ENCODE results near the gene FGGY.
"Not testable (repeated sequence)": the region's sequence is repeated elsewhere in the genome, so short reads cannot be mapped to it uniquely, and the experiment has no call there.

FGGY gene

GRCh38 chr1:59523745-59524450 lies 227.0 kb downstream of the FGGY start:
- DNase-seq, result no peak

DNA sequence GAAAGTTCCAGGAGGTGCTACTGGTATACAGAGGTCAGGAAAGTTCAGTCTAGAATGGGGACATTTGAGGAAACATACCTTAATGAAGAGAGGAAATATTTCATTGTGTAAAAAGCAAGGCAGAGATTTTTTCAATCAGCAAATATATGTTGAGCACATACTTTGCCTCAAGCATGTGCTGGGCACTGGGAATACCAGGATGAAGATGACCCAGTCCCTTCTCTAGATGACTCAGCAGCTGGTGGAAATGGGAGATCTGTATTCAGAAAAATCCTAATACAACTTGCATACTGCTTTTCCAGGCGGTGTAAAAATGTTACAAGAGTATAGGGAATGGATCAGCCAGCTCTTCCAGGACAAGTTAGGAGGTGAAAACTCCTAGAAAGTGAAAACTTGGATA lies 229.3 kb downstream of the FGGY start:
- DNase-seq, result no peak

- no peak for DNase-seq
Measured at GRCh38 chr1:59528471-59528870, 231.6 kb downstream of the FGGY start.

DNA sequence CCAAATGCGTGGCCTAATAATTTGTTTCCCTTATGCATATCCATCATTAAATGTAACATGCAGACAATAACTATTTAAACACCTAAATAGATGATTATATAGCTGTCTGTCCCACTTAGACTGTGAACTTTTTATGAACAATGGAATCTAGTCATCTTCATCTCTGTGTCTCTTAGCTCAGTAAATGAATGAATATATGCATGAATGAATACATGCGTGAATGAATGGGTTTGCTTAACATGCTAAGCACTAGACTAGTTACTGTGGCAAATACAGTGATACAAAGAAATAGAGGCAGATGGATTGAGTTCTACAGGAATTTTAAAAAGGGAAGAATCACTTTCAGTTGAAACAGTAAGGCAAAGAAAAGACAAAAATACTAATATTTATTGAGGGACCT lies 232.0 kb downstream of the FGGY start:
- no peak for DNase-seq

- no peak for DNase-seq
Measured at GRCh38 chr1:59530119-59530518, 233.2 kb downstream of the FGGY start.

DNA sequence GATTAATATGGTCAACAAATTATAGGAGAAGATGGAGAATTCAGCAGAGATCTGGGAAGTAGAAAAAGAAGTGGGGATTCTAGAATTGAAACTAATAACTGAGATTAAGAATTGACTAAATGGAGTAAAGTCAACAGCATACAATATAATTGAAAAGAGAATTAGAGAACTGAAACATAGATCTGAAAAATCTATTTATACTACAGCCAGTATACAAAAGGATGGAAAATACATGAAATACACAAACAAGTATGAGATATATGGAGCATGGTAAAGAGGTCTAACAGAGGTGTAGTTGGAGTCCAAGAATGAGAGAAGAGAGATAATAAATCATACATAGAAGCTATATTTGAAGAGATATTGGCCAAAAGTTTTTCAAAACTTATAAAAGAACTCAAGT lies 235.2 kb downstream of the FGGY start:
- DNase-seq, result no peak

GRCh38 chr1:59538476-59538875 lies 241.6 kb downstream of the FGGY start:
- not testable (repeated sequence) for DNase-seq

- DNase-seq, result no peak
Measured at GRCh38 chr1:59539961-59540681, 243.2 kb downstream of the FGGY start.

GRCh38 chr1:59541161-59541560 lies 244.3 kb downstream of the FGGY start:
- DNase-seq, result no peak

- DNase-seq, result no peak
Measured at GRCh38 chr1:59541891-59542290, 245.0 kb downstream of the FGGY start.

DNA sequence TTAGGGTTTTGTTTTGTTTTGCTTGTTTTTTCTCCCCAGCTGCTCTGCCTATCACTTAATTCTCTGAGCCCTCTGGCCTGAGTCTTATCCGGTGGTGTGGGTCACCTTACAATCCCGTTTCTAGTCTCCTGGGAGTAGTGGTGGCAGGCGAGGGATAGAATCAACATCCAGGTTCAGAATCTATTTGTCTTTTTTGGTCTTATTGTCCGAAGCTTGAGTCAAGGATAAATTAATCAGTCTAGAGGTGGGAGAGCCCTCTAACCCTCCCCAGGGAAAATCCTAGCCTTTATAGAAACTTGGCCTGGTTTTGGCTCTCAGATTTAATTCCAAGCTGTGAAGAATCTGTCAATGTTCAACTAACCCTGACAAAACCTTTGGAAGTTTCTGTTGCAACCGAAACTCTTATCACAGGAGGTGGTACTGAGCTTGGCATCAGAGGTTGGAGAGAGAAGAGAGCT lies 246.3 kb downstream of the FGGY start:
- no peak for DNase-seq

DNA sequence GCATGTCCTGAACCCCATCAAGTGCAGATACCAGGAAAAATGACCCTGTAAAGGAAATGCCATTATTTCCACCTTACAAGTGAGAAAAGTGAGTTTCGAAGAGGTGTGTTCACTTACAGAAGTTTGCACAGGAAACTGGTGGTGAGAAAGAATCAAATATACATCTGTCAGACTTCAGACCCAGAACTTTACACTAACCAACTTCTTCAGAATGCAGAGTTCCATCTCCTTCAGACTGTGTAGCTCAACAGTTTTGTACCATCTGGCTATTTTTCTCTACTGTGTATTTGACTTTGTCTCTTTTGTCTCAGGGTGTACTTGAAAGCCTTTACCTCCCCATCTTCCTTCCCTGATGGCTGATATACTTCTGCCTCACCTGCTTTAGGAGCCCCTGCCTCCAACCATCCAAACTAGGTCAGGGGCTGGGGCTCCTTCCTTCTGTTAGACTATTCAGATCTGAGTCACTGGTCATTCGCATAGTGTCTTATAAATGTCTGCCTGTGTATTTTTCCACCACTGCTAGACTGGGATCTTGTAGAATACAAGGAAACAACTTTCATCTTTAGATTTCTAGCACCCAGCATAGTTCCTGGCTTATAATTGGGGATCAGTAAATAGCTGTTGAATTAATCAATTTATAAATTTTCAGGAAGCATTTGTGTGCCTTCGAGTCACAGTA lies 247.9 kb downstream of the FGGY start:
- DNase-seq, result no peak

DNA sequence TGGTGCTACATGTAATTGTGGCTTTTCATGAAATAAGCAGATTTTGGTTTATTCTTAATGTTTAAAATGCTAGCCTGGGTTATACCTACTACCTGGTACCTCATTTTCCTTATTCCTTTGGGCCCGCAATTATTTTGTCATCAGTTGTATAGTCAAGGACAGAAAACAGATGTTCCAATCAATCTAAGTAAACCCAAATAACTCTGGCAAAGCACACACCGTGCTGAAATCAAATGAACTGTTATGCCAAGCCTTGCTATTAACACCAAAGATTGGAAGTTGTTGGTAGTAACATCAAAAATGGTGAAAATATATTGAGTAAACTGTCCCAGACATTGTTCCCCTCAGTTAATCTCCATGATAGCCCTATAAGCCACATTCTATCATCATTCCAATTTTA lies 248.9 kb downstream of the FGGY start:
- no peak for DNase-seq

- no peak for DNase-seq
Measured at GRCh38 chr1:59549066-59549837, 252.4 kb downstream of the FGGY start.

- DNase-seq, result no peak
Measured at GRCh38 chr1:59549903-59550302, 253.0 kb downstream of the FGGY start.

- peak; percentile 2 to 7 for DNase-seq
Measured at GRCh38 chr1:59552007-59552406, 255.1 kb downstream of the FGGY start.

DNA sequence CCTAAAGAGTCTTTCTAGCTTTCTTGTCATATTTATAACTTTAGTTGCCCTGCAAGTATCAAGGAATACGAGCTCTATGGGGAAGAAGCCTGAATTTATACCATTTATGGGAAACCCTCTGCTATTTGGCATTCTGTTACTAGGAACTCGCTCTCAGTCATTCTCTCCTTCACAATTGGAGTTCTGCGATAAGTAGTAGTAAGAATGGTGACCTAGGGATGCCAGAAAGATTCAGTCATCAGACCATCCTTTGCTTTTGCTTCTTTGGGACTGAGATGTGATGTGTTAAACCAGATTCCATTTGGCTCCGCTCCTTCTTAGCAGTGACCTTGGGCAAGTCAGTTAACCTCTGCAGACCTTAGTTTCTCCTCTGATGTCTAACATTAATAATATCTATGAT lies 256.5 kb downstream of the FGGY start:
- no peak for DNase-seq

DNA sequence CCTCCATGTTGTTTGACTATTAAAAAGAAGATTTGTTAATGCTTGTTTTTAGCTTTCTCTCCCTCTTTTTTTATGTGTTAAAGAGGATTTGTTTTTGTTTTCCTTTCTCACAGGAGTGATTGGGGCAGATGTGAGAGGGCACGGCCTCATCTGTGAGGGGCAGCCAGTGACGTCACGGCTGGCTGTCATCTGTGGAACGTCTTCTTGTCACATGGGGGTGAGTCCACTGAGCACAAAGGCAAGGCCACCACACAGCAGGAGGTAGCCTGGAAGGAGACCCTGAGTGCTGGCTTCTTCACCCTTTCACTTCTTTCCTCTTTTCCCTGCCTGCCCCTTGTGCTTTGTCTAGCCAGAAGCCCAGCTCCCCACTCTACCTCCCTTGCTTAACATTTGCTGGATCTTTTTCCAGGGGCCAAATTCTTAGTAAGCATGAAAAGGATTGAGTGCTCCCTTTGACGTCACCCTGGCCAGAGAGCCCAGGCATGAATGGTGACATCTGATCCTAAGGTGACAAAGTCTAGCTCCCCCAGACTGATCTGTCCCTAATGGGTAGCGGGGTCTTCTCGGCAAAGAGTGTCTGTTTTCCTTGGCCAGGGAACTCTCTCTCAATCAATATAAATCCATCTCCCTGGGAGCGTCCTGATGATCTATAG lies 257.2 kb downstream of the FGGY start:
- no peak for DNase-seq

DNA sequence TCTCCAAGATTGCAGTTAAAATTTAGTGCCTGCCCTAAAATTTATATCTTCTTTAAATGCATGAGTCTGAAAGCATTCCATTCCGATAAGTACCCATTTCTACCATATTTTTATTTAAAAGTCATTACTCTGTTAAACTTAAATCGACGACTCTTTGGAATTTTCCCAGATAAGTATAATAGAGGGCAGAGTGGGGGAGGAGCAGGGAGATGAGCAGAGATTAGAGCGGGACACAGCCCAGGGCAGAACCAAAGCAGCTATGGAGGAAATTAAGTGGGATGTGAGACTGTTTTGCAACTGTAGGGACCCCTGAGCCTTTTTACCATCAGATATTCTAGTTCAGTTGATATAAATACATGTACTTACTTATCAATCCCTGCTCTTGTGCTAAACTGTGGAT lies 257.9 kb downstream of the FGGY start:
- no peak for DNase-seq

GRCh38 chr1:59556398-59556797 lies 259.5 kb downstream of the FGGY start:
- DNase-seq, result no peak

- DNase-seq, result no peak
Measured at GRCh38 chr1:59556802-59557548, 260.1 kb downstream of the FGGY start.

GRCh38 chr1:59557549-59557885 lies 260.6 kb downstream of the FGGY start:
- no peak for DNase-seq
